SK-N-SH (cell line): ENCODE data around the gene PKP2. TPM values are rescaled to one million over a fixed set of nuclear protein-coding genes. Genes with fewer than 3 reads are reported as not detected.

ENCODE experiments used
- EP300 ChIP-seq, 2 experiments: IDR thresholded peaks; 2 replicates each; pipeline versions ENCODE4 v1.4.0 to v1.6.1; 2012; ENCODE audit warnings: borderline replicate concordance in 1 of 2, low read depth in 1 of 2, low read length in 1 of 2
- JUND ChIP-seq: IDR thresholded peaks from 2 replicates; pipeline ENCODE4 v1.4.0; 2012
- MXI1 ChIP-seq: IDR thresholded peaks from 2 replicates; pipeline ENCODE4 v1.6.1; 2012; ENCODE audit warnings: mild to moderate bottlenecking, low read depth, low read length, improper control_type of control experiment
- NRF1 ChIP-seq: IDR thresholded peaks from 2 replicates; pipeline ENCODE4 v1.6.1; 2012; ENCODE audit warnings: low read depth, mild to moderate bottlenecking, low read length
- RCOR1 ChIP-seq: fragments of 150-350 bp; IDR thresholded peaks from 2 replicates; pipeline ENCODE4 v1.6.1; 2017; ENCODE audit warnings: antibody characterized with exemption, low read length
- SIN3A ChIP-seq: IDR thresholded peaks from 2 replicates; pipeline ENCODE4 v1.6.1; 2012; ENCODE audit warnings: low read depth, mild to moderate bottlenecking, low read length, moderate library complexity, borderline replicate concordance
- YY1 ChIP-seq: IDR thresholded peaks from 2 replicates; pipeline ENCODE4 v1.4.0; 2012; ENCODE audit warnings: low read depth, mild to moderate bottlenecking
- polyA plus RNA-seq, 3 experiments: library from polyadenylated mRNA; depleted of rRNA; stranded (reverse); fragments of >200 nt; gene quantifications; 2 replicates each; pipeline ENCODE4 v1.2.3, GENCODE V29; 2012

Gene PKP2
- polyA plus RNA-seq, 1 of the 3 experiments (the other 2 are of a cell fraction), result 0.10 TPM

DNA sequence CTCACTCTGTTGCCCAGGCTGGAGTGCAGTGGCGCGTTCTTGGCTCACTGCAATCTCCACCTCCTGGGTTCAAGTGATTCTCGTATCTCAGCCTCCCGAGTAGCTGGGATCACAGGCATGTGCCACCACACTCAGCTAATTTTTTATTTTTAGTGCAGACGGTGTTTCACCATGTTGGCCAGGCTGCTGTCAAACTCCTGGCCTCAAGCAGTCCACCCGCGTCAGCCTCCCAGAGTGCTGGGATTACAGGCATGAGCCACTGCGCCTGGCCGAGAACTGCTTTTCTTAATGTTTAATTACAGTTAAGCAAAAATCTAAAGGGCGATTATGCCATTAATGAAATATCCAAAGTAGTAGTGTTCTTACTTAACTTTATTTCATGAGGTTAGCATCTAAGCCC is 154.4 kb downstream of the PKP2 start (continued):
- TF ChIP-seq RCOR1 (no peak), NRF1 (no peak), JUND (no peak), EP300 (IDR thresholded peaks at IDR 0.05; ENCODE audit: borderline replicate concordance in 1 of 2, low read depth in 1 of 2, low read length in 1 of 2) (no peak), MXI1 (no peak), SIN3A (no peak), YY1 (no peak)

Other genes with a start within 250 kb of the PKP2 start
- gene DNM1L, start 217.5 kb downstream of the PKP2 start, polyA plus RNA-seq (2012; rRNA removed), result 26.6 and 39.5 TPM in 2 replicates
- 14.3 and 16.5 TPM in 2 replicates for gene YARS2, start 140.9 kb downstream of the PKP2 start, polyA plus RNA-seq (2012; rRNA removed)